GM18511 (cell line): ENCODE results near the gene EHD4.

Source experiments
- ATAC-seq: cut with Tn5 transposase; IDR thresholded peaks from one replicate; pipeline ENCODE4 v1.9.1; 2021; ENCODE audit warnings: mild to moderate bottlenecking, moderate library complexity; ENCODE audit not compliant: unreplicated experiment

Gene EHD4

GRCh38 chr15:41866263-41866703 is 106.1 kb downstream of the EHD4 start:
- ATAC-seq = no peak

GRCh38 chr15:41865490-41866055 is 106.8 kb downstream of the EHD4 start:
- ATAC-seq = no peak

GRCh38 chr15:41862515-41863116 is 109.7 kb downstream of the EHD4 start:
- ATAC-seq = no peak

- no peak for ATAC-seq
Measured at GRCh38 chr15:41861736-41862356, 110.5 kb downstream of the EHD4 start.

GRCh38 chr15:41860049-41860828 is 112.1 kb downstream of the EHD4 start:
- ATAC-seq = no peak

- no peak for ATAC-seq
Measured at GRCh38 chr15:41858756-41859155, 113.6 kb downstream of the EHD4 start.

- no peak for ATAC-seq
Measured at GRCh38 chr15:41857316-41857715, 115.0 kb downstream of the EHD4 start.

GRCh38 chr15:41856716-41857115 is 115.6 kb downstream of the EHD4 start:
- no peak for ATAC-seq

GRCh38 chr15:41856262-41856661 is 116.1 kb downstream of the EHD4 start:
- no peak for ATAC-seq

- ATAC-seq = no peak
Measured at GRCh38 chr15:41855261-41855961, 116.9 kb downstream of the EHD4 start.

GRCh38 chr15:41854443-41854842 is 117.9 kb downstream of the EHD4 start:
- ATAC-seq = no peak

GRCh38 chr15:41853831-41854230 is 118.5 kb downstream of the EHD4 start:
- ATAC-seq = no peak

- ATAC-seq = no peak
Measured at GRCh38 chr15:41852736-41853590, 119.4 kb downstream of the EHD4 start.

- no peak for ATAC-seq
Measured at GRCh38 chr15:41851755-41852370, 120.5 kb downstream of the EHD4 start.

- ATAC-seq = no peak
Measured at GRCh38 chr15:41851167-41851523, 121.2 kb downstream of the EHD4 start.

- no peak for ATAC-seq
Measured at GRCh38 chr15:41850482-41851166, 121.7 kb downstream of the EHD4 start.

- ATAC-seq = no peak
Measured at GRCh38 chr15:41849861-41850260, 122.5 kb downstream of the EHD4 start.

GRCh38 chr15:41849204-41849603 is 123.2 kb downstream of the EHD4 start:
- no peak for ATAC-seq

- no peak for ATAC-seq
Measured at GRCh38 chr15:41848631-41849030, 123.7 kb downstream of the EHD4 start.
